Mesenchymal stem cell (in vitro differentiated cells and primary cell): Measurements from ENCODE around the gene COL1A1.

Experiments used
- DNase-seq: peaks from one replicate; pipeline ENCODE4 v3.0.0-alpha.2; 2013
- H2AFZ ChIP-seq: one replicate; pipeline ENCODE4 v1.6.1; 2013; ENCODE audit warnings: low read depth, mild to moderate bottlenecking, control low read depth, inconsistent platforms, low read length, moderate library complexity
- H2AK5ac ChIP-seq: 2 replicates; pipeline ENCODE4 v1.6.1; 2013; ENCODE audit warnings: low read length, moderate library complexity, mild to moderate bottlenecking, inconsistent platforms; ENCODE audit not compliant: severe bottlenecking
- H2BK120ac ChIP-seq: one replicate; pipeline ENCODE4 v1.6.1; 2013; ENCODE audit warnings: low read depth, mild to moderate bottlenecking, inconsistent platforms, low read length, moderate library complexity
- H2BK12ac ChIP-seq, 2 experiments: one replicate each; pipeline ENCODE4 v1.6.1; 2013; ENCODE audit warnings: inconsistent platforms in 2 of 2, low read length in 2 of 2, mild to moderate bottlenecking in 2 of 2, moderate library complexity in 2 of 2, control low read depth in 1 of 2
- H2BK15ac ChIP-seq: one replicate; pipeline ENCODE4 v1.6.1; 2013; ENCODE audit warnings: mild to moderate bottlenecking, low read depth, inconsistent platforms; ENCODE audit not compliant: poor library complexity, severe bottlenecking
- H2BK5ac ChIP-seq: 2 replicates; pipeline ENCODE4 v1.6.1; 2013; ENCODE audit warnings: low read depth, mild to moderate bottlenecking, low read length, control low read depth, inconsistent platforms; ENCODE audit not compliant: poor library complexity, severe bottlenecking
- H3K14ac ChIP-seq, 2 experiments: one replicate each; pipeline ENCODE4 v1.6.1; 2013; ENCODE audit warnings: inconsistent platforms in 2 of 2, low read length in 2 of 2, control low read depth in 1 of 2, mild to moderate bottlenecking in 1 of 2, moderate library complexity in 1 of 2
- H3K18ac ChIP-seq, 2 experiments: one replicate each; pipeline ENCODE4 v1.6.1; 2013; ENCODE audit warnings: inconsistent platforms in 2 of 2, low read length in 2 of 2, control low read depth in 1 of 2, low read depth in 1 of 2, mild to moderate bottlenecking in 1 of 2
- H3K23ac ChIP-seq, 2 experiments: one replicate each; pipeline ENCODE4 v1.6.1; 2013; ENCODE audit warnings: inconsistent platforms in 2 of 2, low read length in 2 of 2, mild to moderate bottlenecking in 2 of 2, moderate library complexity in 2 of 2, control low read depth in 1 of 2
- H3K27ac ChIP-seq: 2 replicates; pipeline ENCODE4 v1.5.1; 2013; ENCODE audit warnings: mild to moderate bottlenecking, moderate library complexity, low read length, control low read depth, inconsistent platforms; ENCODE audit not compliant: poor library complexity, severe bottlenecking
- H3K27me3 ChIP-seq, 2 experiments: 2 replicates each; pipeline versions ENCODE4 v1.6.1 to v1.7.0; 2013; ENCODE audit warnings: low read length in 2 of 2, mild to moderate bottlenecking in 2 of 2, moderate library complexity in 2 of 2, control low read depth in 1 of 2, inconsistent platforms in 1 of 2; ENCODE audit not compliant: control insufficient read depth in 1 of 2, insufficient read depth in 1 of 2
- H3K36me3 ChIP-seq, 2 experiments: 2 replicates each; pipeline versions ENCODE4 v1.6.1 to v1.7.0; 2013; ENCODE audit warnings: low read length in 2 of 2, control low read depth in 1 of 2, inconsistent platforms in 1 of 2, low read depth in 1 of 2, mild to moderate bottlenecking in 1 of 2; ENCODE audit not compliant: insufficient read depth in 2 of 2, control insufficient read depth in 1 of 2
- H3K4ac ChIP-seq, 2 experiments: one replicate each; pipeline ENCODE4 v1.6.1; 2013; ENCODE audit warnings: inconsistent platforms in 2 of 2, low read length in 2 of 2, mild to moderate bottlenecking in 2 of 2, moderate library complexity in 2 of 2, control low read depth in 1 of 2, low read depth in 1 of 2
- H3K4me1 ChIP-seq: 2 replicates; pipeline ENCODE4 v1.6.1; 2013; ENCODE audit warnings: low read depth, low read length, control low read depth; ENCODE audit not compliant: control insufficient read depth, insufficient read depth
- H3K4me2 ChIP-seq: 2 replicates; pipeline ENCODE4 v1.6.1; 2013; ENCODE audit warnings: low read length, mild to moderate bottlenecking, inconsistent platforms; ENCODE audit not compliant: poor library complexity, severe bottlenecking
- H3K4me3 ChIP-seq, 2 experiments: 2 replicates each; pipeline versions ENCODE4 v1.5.1 to v1.7.0; 2013; ENCODE audit warnings: low read length in 2 of 2, mild to moderate bottlenecking in 2 of 2, control low read depth in 1 of 2, low read depth in 1 of 2; ENCODE audit not compliant: insufficient read depth in 1 of 2
- H3K79me1 ChIP-seq: replicated peaks from 2 replicates; pipeline ENCODE4 v1.6.1; 2013; ENCODE audit warnings: mild to moderate bottlenecking, control low read depth, low read length, inconsistent platforms; ENCODE audit not compliant: poor library complexity, severe bottlenecking
- H3K9ac ChIP-seq: 2 replicates; pipeline ENCODE4 v1.7.0; 2013; ENCODE audit warnings: mild to moderate bottlenecking, low read length, moderate library complexity
- H3K9me3 ChIP-seq: 2 replicates; pipeline ENCODE4 v1.7.0; 2013; ENCODE audit warnings: mild to moderate bottlenecking, low read length; ENCODE audit not compliant: control insufficient read depth
- H4K8ac ChIP-seq: one replicate; pipeline ENCODE4 v1.6.1; 2013; ENCODE audit warnings: inconsistent platforms, mild to moderate bottlenecking, low read length, moderate library complexity
- H4K91ac ChIP-seq: one replicate; pipeline ENCODE4 v1.6.1; 2013; ENCODE audit warnings: mild to moderate bottlenecking, low read length, inconsistent platforms
- WGBS: methylation state at CpG from one replicate; pipeline ENCODE4 v1.1.7; 2013; ENCODE audit warnings: mixed read lengths; 5-methylcytosine and 5-hydroxymethylcytosine counted together

COL1A1 gene

DNA sequence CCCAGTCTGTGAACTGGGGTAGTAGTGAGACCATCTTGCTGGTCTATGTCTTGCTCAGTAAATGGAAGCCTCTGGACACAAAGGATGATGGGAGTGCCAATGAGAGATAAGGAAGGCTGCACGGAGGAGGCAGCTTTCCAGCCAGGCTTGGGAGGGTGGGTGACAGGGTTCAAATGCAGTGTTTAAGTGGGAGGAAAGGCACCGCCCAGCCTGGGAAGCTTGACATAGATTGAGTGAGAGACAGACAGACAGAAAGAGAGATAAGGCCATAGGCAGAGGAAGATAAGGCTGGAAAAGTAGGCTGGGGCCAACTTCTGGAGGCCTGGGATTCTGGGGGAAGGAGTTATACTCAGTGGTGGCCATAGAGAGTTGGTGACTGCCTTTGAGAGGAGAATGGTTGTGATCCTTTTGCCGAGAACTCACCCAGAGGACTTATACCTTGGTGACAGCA lies 7.2 kb upstream of the COL1A1 start:
- no peak overlapping the region for H2AFZ ChIP-seq
- peak; percentile 25 for DNase-seq
- H3K79me1 ChIP-seq, result peaks cover 2% of the 10 kb centered on the region
- peak overlapping the region; percentile 73 for H4K8ac ChIP-seq
- no peak overlapping the region for H3K4me2 ChIP-seq
- H3K9ac ChIP-seq, result peak overlapping the region; percentile 69
- H2BK15ac ChIP-seq, result peak overlapping the region; percentile 60
- no peaks in the 10 kb centered on the region for H3K27me3 ChIP-seq
- H2BK120ac ChIP-seq, result peak overlapping the region; percentile 99
- H3K9me3 ChIP-seq, result no peaks in the 10 kb centered on the region
- peak overlapping the region; percentile 44 to 77 for H3K4ac ChIP-seq
- WGBS, result 54% methylated on average over 3 of the region's 3 CpGs
- peak overlapping the region; percentile 76 for H2AK5ac ChIP-seq
- H3K36me3 ChIP-seq, result no peaks in the 10 kb centered on the region
- no peak overlapping the region for H3K23ac ChIP-seq
- peak overlapping the region; percentile 92 for H4K91ac ChIP-seq
- no peak overlapping the region for H3K4me3 ChIP-seq
- peaks cover 68% of the 10 kb centered on the region for H3K4me1 ChIP-seq
- peak overlapping the region; percentile 67 to 96 for H3K18ac ChIP-seq
- H2BK12ac ChIP-seq, result peak overlapping the region; percentile 64 to 96
- peak overlapping the region in 1 of 2 experiments; percentile 8 for H3K14ac ChIP-seq
- peak overlapping the region; percentile 71 for H2BK5ac ChIP-seq
- H3K27ac ChIP-seq, result peak overlapping the region; percentile 99

DNA sequence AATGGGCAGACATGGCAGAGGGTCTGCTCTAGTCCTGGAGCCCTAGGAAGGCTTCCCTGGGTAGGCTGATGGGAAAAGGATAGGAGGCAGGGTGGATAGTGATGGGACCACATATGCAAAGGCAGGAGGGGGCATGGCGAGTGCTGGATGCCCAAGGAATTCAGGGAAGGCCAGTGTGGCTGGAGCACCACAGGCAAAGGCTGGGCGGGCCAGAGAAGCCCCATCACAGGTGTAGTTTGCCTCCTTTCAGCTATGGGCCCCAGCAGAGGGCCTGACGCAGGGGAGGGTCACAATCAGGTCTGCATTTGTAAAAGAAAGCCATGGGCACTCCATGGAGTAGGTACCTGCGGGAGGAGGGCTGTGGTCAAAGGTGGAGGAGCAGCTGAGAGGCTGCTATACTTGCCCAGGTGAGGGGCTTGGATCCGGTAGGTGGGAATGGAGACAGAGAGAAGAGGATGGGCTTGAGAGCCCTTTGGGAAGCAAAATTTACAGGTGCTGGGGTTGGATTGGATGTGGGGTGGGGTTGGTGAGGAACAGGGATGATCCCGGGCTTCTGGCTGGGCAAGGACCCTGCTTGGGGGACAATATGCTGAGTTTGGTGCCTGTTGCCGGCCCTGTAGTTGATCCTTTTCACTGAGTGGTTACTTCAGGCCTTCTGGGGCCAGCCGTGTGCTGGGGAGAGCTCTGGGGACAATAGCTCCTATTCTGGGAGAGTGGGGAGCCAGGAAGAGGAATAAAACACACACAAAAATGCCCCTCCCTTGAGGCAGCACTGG lies 6.5 kb upstream of the COL1A1 start:
- Histone ChIP-seq H3K79me1 (peaks cover 4% of the 10 kb centered on the region), H3K4ac (peak overlapping the region; percentile 77 to 96)
- 90% methylated on average over 7 of the region's 8 CpGs for WGBS

DNA sequence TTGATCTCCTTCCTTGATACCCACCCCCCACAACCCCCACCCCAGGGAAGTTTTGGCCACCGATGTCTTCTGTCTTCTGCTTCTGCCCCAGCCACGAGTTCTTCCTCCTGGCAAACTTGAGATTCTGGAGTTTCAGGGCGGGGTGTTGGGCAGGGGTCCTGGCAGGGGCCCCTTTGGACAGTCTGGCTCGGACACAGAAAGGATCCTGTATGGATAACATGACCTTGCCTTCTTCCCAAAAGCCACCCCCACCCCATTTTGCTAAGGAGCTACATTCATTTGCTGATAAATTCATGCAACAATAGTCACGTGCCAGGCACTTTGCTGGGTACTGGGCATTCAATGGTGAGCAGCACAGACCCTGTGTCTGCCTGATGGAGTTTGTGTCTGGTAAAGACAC lies 5.9 kb upstream of the COL1A1 start:
- H3K79me1 ChIP-seq, result peaks cover 4% of the 10 kb centered on the region
- no peak overlapping the region for H2BK5ac ChIP-seq
- H3K27me3 ChIP-seq, result no peaks in the 10 kb centered on the region
- DNase-seq, result peak; percentile 20
- H2BK120ac ChIP-seq, result peak overlapping the region; percentile 83
- no peak overlapping the region for H3K4me2 ChIP-seq
- H2AK5ac ChIP-seq, result peak overlapping the region; percentile 76
- H4K8ac ChIP-seq, result no peak overlapping the region
- no peaks in the 10 kb centered on the region for H3K36me3 ChIP-seq
- H3K9ac ChIP-seq, result peak overlapping the region; percentile 69
- H4K91ac ChIP-seq, result peak overlapping the region; percentile 92
- peak overlapping the region in 1 of 2 experiments; percentile 88 for H3K14ac ChIP-seq
- peak overlapping the region; percentile 37 to 96 for H3K4ac ChIP-seq
- no peaks in the 10 kb centered on the region for H3K9me3 ChIP-seq
- H2AFZ ChIP-seq, result no peak overlapping the region
- H3K23ac ChIP-seq, result no peak overlapping the region
- peak overlapping the region; percentile 64 to 96 for H2BK12ac ChIP-seq
- 57% methylated on average over 5 of the region's 5 CpGs for WGBS
- H3K4me3 ChIP-seq, result no peak overlapping the region
- peak overlapping the region; percentile 95 for H2BK15ac ChIP-seq
- peaks cover 64% of the 10 kb centered on the region for H3K4me1 ChIP-seq
- H3K27ac ChIP-seq, result peak overlapping the region; percentile 2
- H3K18ac ChIP-seq, result peak overlapping the region; percentile 67 to 85

More for the DNA sequence above, 6.5 kb upstream of the COL1A1 start:
- no peaks in the 10 kb centered on the region for H3K27me3 ChIP-seq
- DNase-seq, result no peak
- no peak overlapping the region for H3K4me3 ChIP-seq
- peak overlapping the region; percentile 2 for H3K27ac ChIP-seq
- H3K14ac ChIP-seq, result peak overlapping the region in 1 of 2 experiments; percentile 88
- peak overlapping the region; percentile 69 for H3K9ac ChIP-seq
- H4K91ac ChIP-seq, result peak overlapping the region; percentile 92
- H3K4me2 ChIP-seq, result no peak overlapping the region
- H3K36me3 ChIP-seq, result no peaks in the 10 kb centered on the region
- peak overlapping the region; percentile 73 for H4K8ac ChIP-seq
- H2BK120ac ChIP-seq, result peak overlapping the region; percentile 83
- H3K4me1 ChIP-seq, result peaks cover 67% of the 10 kb centered on the region
- H2BK12ac ChIP-seq, result peak overlapping the region; percentile 64 to 96
- H3K18ac ChIP-seq, result peak overlapping the region; percentile 67 to 96
- no peaks in the 10 kb centered on the region for H3K9me3 ChIP-seq
- H2BK15ac ChIP-seq, result peak overlapping the region; percentile 99
- no peak overlapping the region for H3K23ac ChIP-seq
- H2AK5ac ChIP-seq, result peak overlapping the region; percentile 76
- peak overlapping the region; percentile 12 for H2BK5ac ChIP-seq
- H2AFZ ChIP-seq, result no peak overlapping the region

DNA sequence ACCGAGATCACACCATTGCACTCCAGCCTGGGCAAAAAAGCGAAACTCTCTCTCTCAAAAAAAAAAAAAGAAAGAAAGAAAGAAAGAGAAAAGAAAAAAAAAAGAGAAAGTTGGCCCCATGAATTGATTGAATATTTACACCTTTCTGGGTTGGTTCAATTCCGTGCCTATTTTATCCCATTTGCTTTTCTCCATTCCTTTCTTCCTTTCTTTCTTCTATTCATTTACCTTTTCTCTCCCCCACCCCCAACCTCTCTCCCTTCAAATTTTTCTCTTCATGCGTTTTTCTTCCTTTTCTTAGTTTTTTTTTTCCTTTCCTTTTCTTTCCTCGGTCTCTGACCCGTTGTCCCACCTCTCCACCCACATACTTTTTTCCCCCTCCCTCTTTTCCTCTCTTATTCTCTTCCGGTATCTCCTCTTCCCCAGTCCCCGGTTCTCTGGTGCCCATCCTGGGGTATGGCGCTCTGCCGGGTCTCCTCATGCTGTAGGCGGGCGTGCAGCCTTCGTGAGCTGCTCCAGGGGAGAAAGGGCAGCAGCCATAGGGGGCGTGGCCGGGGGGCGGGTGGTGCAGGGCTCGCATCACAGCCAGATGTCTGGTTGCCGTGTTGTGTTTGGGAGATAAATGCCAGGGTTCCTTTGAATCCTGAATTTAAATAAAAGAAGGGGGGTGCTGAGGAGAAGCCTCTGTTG lies 5.3 kb upstream of the COL1A1 start:
- 13% methylated on average over 11 of the region's 18 CpGs for WGBS
- H3K79me1 ChIP-seq, result peaks cover 9% of the 10 kb centered on the region
- H3K4me1 ChIP-seq, result peaks cover 62% of the 10 kb centered on the region
- H2BK5ac ChIP-seq, result peak overlapping the region; percentile 11
- no peak overlapping the region for H3K23ac ChIP-seq
- peak overlapping the region; percentile 69 for H3K9ac ChIP-seq
- peak overlapping the region; percentile 17 for H3K27ac ChIP-seq
- H2AFZ ChIP-seq, result no peak overlapping the region
- no peaks in the 10 kb centered on the region for H3K36me3 ChIP-seq
- H3K9me3 ChIP-seq, result no peaks in the 10 kb centered on the region
- H3K27me3 ChIP-seq, result no peaks in the 10 kb centered on the region
- H3K4ac ChIP-seq, result no peak overlapping the region
- H4K8ac ChIP-seq, result peak overlapping the region; percentile 45
- H2BK12ac ChIP-seq, result peak overlapping the region; percentile 20 to 88
- H3K14ac ChIP-seq, result no peak overlapping the region
- peak; percentile 79 for DNase-seq
- peak overlapping the region; percentile 46 to 67 for H3K18ac ChIP-seq
- H2AK5ac ChIP-seq, result no peak overlapping the region
- peak overlapping the region; percentile 73 for H4K91ac ChIP-seq
- peak overlapping the region; percentile 83 for H2BK120ac ChIP-seq
- H3K4me3 ChIP-seq, result peak overlapping the region in 1 of 2 experiments; percentile 62
- H2BK15ac ChIP-seq, result no peak overlapping the region
- peak overlapping the region; percentile 31 for H3K4me2 ChIP-seq
